Smooth muscle cell (in vitro differentiated cells): ENCODE measurements around the gene RIPK3. TPM values are rescaled to one million over a fixed set of nuclear protein-coding genes. Genes with fewer than 3 reads are reported as not detected.
"Not testable (repeated sequence)": the region's sequence is repeated elsewhere in the genome, so short reads cannot be mapped to it uniquely, and the experiment has no call there.

Experiments used
- DNase-seq: peaks from one replicate; lab custom pipeline; 2025; ENCODE audit not compliant: unreplicated experiment; lab: John Stamatoyannopoulos, UW
- H2AFZ ChIP-seq: fragments of 200-600 bp; sonication (generic); 2 replicates; pipeline ENCODE4 v1.6.0; 2016; ENCODE audit warnings: antibody characterized with exemption, low read depth, mild to moderate bottlenecking
- H3F3A ChIP-seq: fragments of 200-600 bp; sonication (generic); 2 replicates; pipeline ENCODE4 v1.6.0; 2017; ENCODE audit warnings: antibody characterized with exemption, low read depth
- H3K27ac ChIP-seq: fragments of 200-600 bp; sonication (generic); 2 replicates; pipeline ENCODE4 v1.5.1; 2016; ENCODE audit warnings: low read depth, mild to moderate bottlenecking
- H3K27me3 ChIP-seq: fragments of 200-600 bp; sonication (generic); 2 replicates; pipeline ENCODE4 v1.6.1; 2016; ENCODE audit warnings: low read depth, mild to moderate bottlenecking
- H3K36me3 ChIP-seq: fragments of 200-600 bp; sonication (generic); 2 replicates; pipeline ENCODE4 v1.5.1; 2016; ENCODE audit warnings: low read depth
- H3K4me1 ChIP-seq: fragments of 200-600 bp; sonication (generic); 2 replicates; pipeline ENCODE4 v1.5.1; 2016; ENCODE audit warnings: low read depth
- H3K4me2 ChIP-seq: fragments of 200-600 bp; sonication (generic); 2 replicates; pipeline ENCODE4 v1.6.0; 2016; ENCODE audit warnings: mild to moderate bottlenecking
- H3K4me3 ChIP-seq: fragments of 200-600 bp; sonication (generic); 2 replicates; pipeline ENCODE4 v1.5.1; 2016; ENCODE audit warnings: mild to moderate bottlenecking
- H3K79me2 ChIP-seq: fragments of 200-600 bp; sonication (generic); 2 replicates; pipeline ENCODE4 v1.6.0; 2016; ENCODE audit warnings: low read depth, mild to moderate bottlenecking
- H3K9ac ChIP-seq: fragments of 200-600 bp; sonication (generic); 2 replicates; pipeline ENCODE4 v1.6.0; 2016; ENCODE audit warnings: low read depth
- H3K9me3 ChIP-seq: fragments of 200-600 bp; sonication (generic); replicated peaks from 2 replicates; pipeline ENCODE4 v1.5.1; 2016; ENCODE audit warnings: low read depth
- H4K20me1 ChIP-seq: fragments of 200-600 bp; sonication (generic); 2 replicates; pipeline ENCODE4 v1.6.0; 2016; ENCODE audit warnings: low read depth
- CTCF ChIP-seq: fragments of 200-600 bp; sonication (generic); IDR thresholded peaks from 2 replicates; pipeline ENCODE4 v1.5.1; 2017; ENCODE audit warnings: borderline replicate concordance, mild to moderate bottlenecking, antibody characterized with exemption; ENCODE audit not compliant: insufficient read depth, poor library complexity, severe bottlenecking
- WGBS: methylation state at CpG from one replicate; pipeline ENCODE4 v1.1.7; 2016; ENCODE audit warnings: low lambda C conversion rate; 5-methylcytosine and 5-hydroxymethylcytosine counted together
- polyA plus RNA-seq: library from polyadenylated mRNA; unstranded; fragments of >200 nt; fragmentation: Nextera tagmentation; extraction: Ambion mirVana; gene quantifications from 2 replicates; pipeline ENCODE4 v1.2.1, GENCODE V29; 2016
- total RNA-seq: library from RNA; depleted of rRNA; stranded (reverse); fragments of >200 nt; gene quantifications from 2 replicates; pipeline ENCODE4 v1.2.3, GENCODE V29; 2014

Gene RIPK3
- total and polyA plus RNA-seq, 2 experiments from 2014 or later = 1.3 TPM; not detected in 1

GRCh38 chr14:24330973-24331674 lies 8.7 kb downstream of the RIPK3 start:
- no peak overlapping the region for H3K4me3 ChIP-seq
- H3K9me3 ChIP-seq = no peaks in the 10 kb centered on the region
- no peak for DNase-seq
- no peaks in the 10 kb centered on the region for H4K20me1 ChIP-seq
- no peak overlapping the region for H2AFZ ChIP-seq
- H3K4me2 ChIP-seq = no peak overlapping the region
- no peaks in the 10 kb centered on the region for H3K79me2 ChIP-seq
- WGBS = 89% methylated on average over 10 of the region's 10 CpGs
- no peaks in the 10 kb centered on the region for H3K36me3 ChIP-seq
- H3F3A ChIP-seq = no peaks in the 10 kb centered on the region
- TF ChIP-seq CTCF = no peak
- H3K4me1 ChIP-seq = peaks cover 6% of the 10 kb centered on the region
- H3K27me3 ChIP-seq = peaks cover 38% of the 10 kb centered on the region
- no peak overlapping the region for H3K9ac ChIP-seq
- H3K27ac ChIP-seq = no peak overlapping the region

DNA sequence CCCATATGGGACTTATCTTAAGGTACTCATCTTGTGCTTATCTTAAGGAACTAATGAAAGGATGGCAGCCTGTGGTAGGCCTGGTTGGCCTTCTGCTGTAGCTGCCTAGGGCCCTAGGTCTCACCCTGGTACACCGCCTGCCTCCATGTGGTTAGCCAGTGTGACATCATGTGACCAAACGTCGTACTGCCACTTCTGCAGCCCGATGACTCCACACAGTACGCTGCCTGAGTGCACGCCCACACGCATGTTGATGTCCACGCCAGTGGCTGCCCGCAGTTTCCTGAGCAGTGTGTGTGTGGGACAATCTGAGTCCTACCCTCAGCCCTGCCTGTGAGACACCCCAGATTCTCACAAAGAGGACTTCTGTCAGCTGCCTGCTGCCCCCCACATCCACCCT lies 10.1 kb downstream of the RIPK3 start:
- H2AFZ ChIP-seq = no peak overlapping the region
- no peak for TF ChIP-seq CTCF
- H3K4me2 ChIP-seq = no peak overlapping the region
- no peak overlapping the region for H3K27ac ChIP-seq
- H3K4me3 ChIP-seq = no peak overlapping the region
- peaks cover 6% of the 10 kb centered on the region for H3K4me1 ChIP-seq
- no peaks in the 10 kb centered on the region for H3K36me3 ChIP-seq
- H3K79me2 ChIP-seq = no peaks in the 10 kb centered on the region
- peaks cover 25% of the 10 kb centered on the region for H3K27me3 ChIP-seq
- 85% methylated on average over 9 of the region's 9 CpGs for WGBS
- no peaks in the 10 kb centered on the region for H3F3A ChIP-seq
- no peaks in the 10 kb centered on the region for H3K9me3 ChIP-seq
- H4K20me1 ChIP-seq = no peaks in the 10 kb centered on the region
- DNase-seq = no peak
- no peak overlapping the region for H3K9ac ChIP-seq

DNA sequence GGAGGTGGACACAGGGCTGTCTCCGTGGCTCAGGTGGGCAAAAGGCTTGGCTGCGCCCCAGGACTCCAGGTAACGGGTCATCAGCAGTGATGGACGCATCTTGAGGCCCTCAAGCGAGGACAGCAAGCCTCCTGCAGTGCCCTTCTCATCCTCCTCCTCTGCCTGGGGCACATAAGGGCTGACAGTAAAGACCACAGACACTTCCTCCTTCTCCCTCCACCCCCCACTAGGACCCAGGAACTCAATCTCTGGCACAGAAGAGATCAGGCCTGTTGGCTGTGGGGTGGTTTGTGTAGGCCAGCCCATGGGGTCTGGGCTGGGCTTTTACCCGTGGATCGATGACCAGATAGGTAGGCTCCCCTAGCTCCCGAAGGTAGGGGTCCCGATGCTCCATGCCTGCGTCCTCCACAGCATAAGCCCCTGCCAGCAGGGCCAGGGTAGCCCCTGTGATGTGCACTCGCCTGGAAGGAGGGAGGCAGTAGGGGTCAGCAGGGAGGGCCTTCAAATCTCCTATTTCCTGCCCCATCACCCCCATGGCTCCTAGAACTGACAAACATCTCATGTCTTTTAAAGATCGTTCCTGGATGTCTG lies 10.6 kb downstream of the RIPK3 start:
- no peaks in the 10 kb centered on the region for H3K36me3 ChIP-seq
- peaks cover 19% of the 10 kb centered on the region for H3K27me3 ChIP-seq
- no peak overlapping the region for H3K4me2 ChIP-seq
- no peaks in the 10 kb centered on the region for H3K79me2 ChIP-seq
- no peak overlapping the region for H3K9ac ChIP-seq
- H2AFZ ChIP-seq = no peak overlapping the region
- no peaks in the 10 kb centered on the region for H3F3A ChIP-seq
- H3K4me3 ChIP-seq = no peak overlapping the region
- no peak for DNase-seq
- H4K20me1 ChIP-seq = no peaks in the 10 kb centered on the region
- H3K4me1 ChIP-seq = peaks cover under 1% of the 10 kb centered on the region
- no peak for TF ChIP-seq CTCF
- WGBS = 90% methylated on average over 12 of the region's 12 CpGs
- no peak overlapping the region for H3K27ac ChIP-seq
- no peaks in the 10 kb centered on the region for H3K9me3 ChIP-seq

DNA sequence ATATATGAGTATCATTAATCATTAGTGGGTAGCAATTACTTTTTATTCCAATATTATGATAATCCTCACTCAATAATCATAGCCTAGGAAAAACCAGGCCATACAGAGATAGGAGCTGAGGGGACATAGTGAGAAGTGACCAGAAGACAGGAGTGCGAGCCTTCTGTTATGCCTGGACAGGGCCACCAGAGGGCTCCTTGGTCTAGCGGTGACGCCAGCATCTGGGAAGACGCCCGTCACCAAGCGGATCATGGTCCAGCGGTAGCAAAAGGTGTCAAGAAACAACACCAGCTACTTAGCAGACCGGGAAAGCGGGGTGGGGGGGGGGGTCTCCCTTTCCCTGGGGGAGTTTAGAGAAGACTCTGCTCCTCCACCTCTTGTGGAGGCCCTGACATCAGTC lies 11.9 kb downstream of the RIPK3 start:
- TF ChIP-seq CTCF = peak; percentile 59
- not testable (repeated sequence) for H3K4me3 ChIP-seq, H3K79me2 ChIP-seq, H3K9ac ChIP-seq, H2AFZ ChIP-seq, H3K4me2 ChIP-seq, H3F3A ChIP-seq, H3K27me3 ChIP-seq, H3K4me1 ChIP-seq, H3K27ac ChIP-seq, H4K20me1 ChIP-seq, H3K36me3 ChIP-seq, H3K9me3 ChIP-seq, DNase-seq
- WGBS = 5% methylated on average over 8 of the region's 9 CpGs
